NCI-H345 treated with DMSO at 0.1 percent for 48 hours (cell line): ENCODE results near the gene KCNIP4.
A peak's percentile ranks its signal among the peaks of the same experiment; 100 is the strongest.

ENCODE experiments used
- DNase-seq: peaks from one replicate; lab custom pipeline; 2025; ENCODE audit not compliant: unreplicated experiment; lab: John Stamatoyannopoulos, UW

Gene KCNIP4

GRCh38 chr4:21476757-21477156 is 471.8 kb downstream of the KCNIP4 start:
- no peak for DNase-seq

GRCh38 chr4:21474195-21474594 is 474.4 kb downstream of the KCNIP4 start:
- DNase-seq = no peak

- peak; percentile 79 for DNase-seq
These were observed 478.0 kb downstream of the KCNIP4 start for GRCh38 chr4:21470535-21470934.

GRCh38 chr4:21469438-21470300 is 478.9 kb downstream of the KCNIP4 start:
- DNase-seq = peak; percentile 4

GRCh38 chr4:21467551-21467950 is 481.0 kb downstream of the KCNIP4 start:
- DNase-seq = no peak

GRCh38 chr4:21457086-21457840 is 491.3 kb downstream of the KCNIP4 start:
- DNase-seq = no peak

- no peak for DNase-seq
These were observed 493.7 kb downstream of the KCNIP4 start for GRCh38 chr4:21454831-21455230.

GRCh38 chr4:21454201-21454600 is 494.4 kb downstream of the KCNIP4 start:
- no peak for DNase-seq

- DNase-seq = no peak
These were observed 495.6 kb downstream of the KCNIP4 start for GRCh38 chr4:21452931-21453330.

- DNase-seq = no peak
These were observed 497.5 kb downstream of the KCNIP4 start for GRCh38 chr4:21451032-21451431.

GRCh38 chr4:21450331-21450730 is 498.2 kb downstream of the KCNIP4 start:
- DNase-seq = no peak

GRCh38 chr4:21447301-21448054 is 501.1 kb downstream of the KCNIP4 start:
- DNase-seq = no peak

- DNase-seq = no peak
These were observed 528.4 kb downstream of the KCNIP4 start for GRCh38 chr4:21420166-21420565.

GRCh38 chr4:21415728-21416127 is 532.8 kb downstream of the KCNIP4 start:
- DNase-seq = no peak

- DNase-seq = no peak
These were observed 534.7 kb downstream of the KCNIP4 start for GRCh38 chr4:21413807-21414370.

- DNase-seq = no peak
These were observed 537.5 kb downstream of the KCNIP4 start for GRCh38 chr4:21411086-21411485.

- DNase-seq = no peak
These were observed 538.2 kb downstream of the KCNIP4 start for GRCh38 chr4:21410372-21410771.

- DNase-seq = no peak
These were observed 560.9 kb downstream of the KCNIP4 start for GRCh38 chr4:21387683-21388082.

GRCh38 chr4:21386166-21386780 is 562.3 kb downstream of the KCNIP4 start:
- no peak for DNase-seq

GRCh38 chr4:21385706-21386105 is 562.9 kb downstream of the KCNIP4 start:
- DNase-seq = no peak

- no peak for DNase-seq
These were observed 564.0 kb downstream of the KCNIP4 start for GRCh38 chr4:21384609-21385008.
